Upper lobe of left lung (tissue), 6 donors: ENCODE results near the gene KCNAB1. TPM values are rescaled to one million over a fixed set of nuclear protein-coding genes. Genes with fewer than 3 reads are reported as not detected.

ENCODE experiments used
- ATAC-seq, 2 donors: fragments of 200-7000 bp; cut with Tn5 transposase; one replicate each; pipeline ENCODE4 v1.9.1; 2022; ENCODE audit warnings: mild to moderate bottlenecking in 2 of 2, moderate library complexity in 2 of 2; ENCODE audit not compliant: low FRiP score in 2 of 2
- DNase-seq, 2 donors: peaks; one replicate each; pipeline ENCODE4 v3.0.0-alpha.2; 2019 to 2020
- H3K27ac ChIP-seq, 4 donors: fragments of 200-600 bp; sonication (generic); one replicate each; pipeline ENCODE4 v1.5.1; 2016 to 2019
- H3K27me3 ChIP-seq, 4 donors: fragments of 200-600 bp; sonication (generic); one replicate each; pipeline ENCODE4 v1.5.1; 2017 to 2019
- H3K36me3 ChIP-seq, 4 donors: fragments of 200-600 bp; sonication (generic); one replicate each; pipeline ENCODE4 v1.5.1; 2016 to 2019
- H3K4me1 ChIP-seq, 4 donors: fragments of 200-600 bp; sonication (generic); one replicate each; pipeline ENCODE4 v1.5.1; 2018 to 2019
- H3K4me3 ChIP-seq, 4 donors: fragments of 200-600 bp; sonication (generic); one replicate each; pipeline ENCODE4 v1.5.1; 2017 to 2019; ENCODE audit warnings: mild to moderate bottlenecking in 2 of 4, moderate library complexity in 1 of 4
- H3K9me3 ChIP-seq, 4 donors: fragments of 200-600 bp; sonication (generic); one replicate each; pipeline ENCODE4 v1.5.1; 2018 to 2019
- CTCF ChIP-seq, 6 experiments: fragments of 450-650 bp in 4 of 6; fragments of 200-600 bp in 2 of 6; sonication (generic) in 2 of 6; IDR thresholded peaks; one replicate each; pipeline ENCODE4 v1.5.1; 2016 to 2019; ENCODE audit warnings: antibody characterized with exemption in 6 of 6
- EP300 ChIP-seq, 4 donors: sonication (generic); formaldehyde crosslinking; IDR thresholded peaks; one replicate each; pipeline ENCODE4 v1.5.1; 2017; ENCODE audit warnings: antibody characterized with exemption in 4 of 4, control low read depth in 2 of 4
- POLR2A ChIP-seq, 4 donors: fragments of 450-650 bp; IDR thresholded peaks; one replicate each; pipeline ENCODE4 v1.5.1; 2016 to 2017; ENCODE audit warnings: antibody characterized with exemption in 4 of 4, mild to moderate bottlenecking in 2 of 4
- POLR2AphosphoS5 ChIP-seq, 2 donors: sonication (generic); formaldehyde crosslinking; IDR thresholded peaks; one replicate each; pipeline ENCODE4 v1.5.1; 2017; ENCODE audit warnings: antibody characterized with exemption in 2 of 2
- WGBS, 2 donors: methylation state at CpG; one replicate each; pipeline ENCODE4 v1.1.5; 2017 to 2018; 5-methylcytosine and 5-hydroxymethylcytosine counted together
- total RNA-seq, 6 donors: library from RNA; depleted of rRNA in 4 of 6; stranded (reverse); fragments of >200 nt in 4 of 6; gene quantifications; one replicate each; pipeline versions ENCODE4 v1.1.0 to v1.2.1, GENCODE V29; 2016 to 2021
- donor health status: DM: no; HTN: no; CAD: no; lungs with moderate emphysema.
- donor health status: DM: no; HTN: yes; CAD: no; lungs with severe emphysema.

Gene KCNAB1
- total RNA-seq, 6 donors from 2014 or later, result 0.79 to 5.2 (median 3.0) TPM

DNA sequence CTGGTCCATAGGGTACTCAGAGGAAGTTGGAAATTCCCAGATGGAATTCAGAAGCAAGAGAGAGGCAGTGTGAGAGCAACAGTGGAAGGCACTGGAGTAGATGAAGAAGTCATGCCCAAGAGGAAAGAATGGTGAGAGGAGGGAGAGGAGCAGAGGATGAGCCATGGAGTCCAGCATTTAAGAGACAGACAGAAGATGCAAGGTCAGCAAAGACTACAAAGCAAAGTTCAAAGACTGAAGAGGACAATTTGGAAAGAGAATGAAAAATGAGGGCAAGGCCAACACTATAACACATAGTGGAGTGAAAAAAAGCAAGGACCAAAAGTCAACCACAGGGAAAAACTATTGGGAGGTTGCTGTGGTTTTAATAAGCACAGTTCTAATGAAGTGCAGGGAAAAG, 255.8 kb downstream of the KCNAB1 start:
- Histone ChIP-seq H3K9me3 (no peaks in the 10 kb centered on the region), H3K27ac (no peak overlapping the region), H3K4me1 (no peaks in the 10 kb centered on the region), H3K36me3 (no peaks in the 10 kb centered on the region), H3K4me3 (no peak overlapping the region), H3K27me3 (no peaks in the 10 kb centered on the region)
- no peak for DNase-seq
- no peak for ATAC-seq
- no peak for TF ChIP-seq POLR2AphosphoS5 (IDR thresholded peaks at IDR 0.05)
- no peak for TF ChIP-seq EP300 (IDR thresholded peaks at IDR 0.05)
- TF ChIP-seq CTCF (IDR thresholded peaks at IDR 0.05), result no peak
- TF ChIP-seq POLR2A (IDR thresholded peaks at IDR 0.05), result no peak

DNA sequence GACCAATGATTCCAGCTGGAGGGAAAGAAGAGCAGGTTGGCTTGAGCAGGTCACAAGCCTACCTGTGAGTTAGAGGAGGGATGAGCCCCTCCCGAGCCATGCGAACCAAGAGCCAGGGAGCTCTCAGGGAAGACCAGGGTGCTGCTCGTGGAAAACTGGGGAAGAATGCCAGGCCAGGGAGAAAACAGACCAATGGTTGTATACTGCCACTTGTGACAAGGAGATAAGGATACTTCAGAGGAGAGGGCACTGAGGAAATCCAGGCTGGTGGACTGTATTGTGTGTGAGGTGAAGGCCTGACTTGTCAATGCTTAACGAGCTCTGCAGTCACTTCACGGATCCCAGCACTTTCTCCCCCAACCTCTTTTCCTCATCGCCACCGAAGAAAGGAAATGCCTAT, 256.9 kb downstream of the KCNAB1 start:
- H3K27ac ChIP-seq, result no peak overlapping the region
- no peaks in the 10 kb centered on the region for H3K4me1 ChIP-seq
- WGBS, 2 donors, result 66 to 73% methylated on average over 7 of the region's 7 CpGs
- TF ChIP-seq POLR2A (IDR thresholded peaks at IDR 0.05), result no peak
- no peak for TF ChIP-seq CTCF (IDR thresholded peaks at IDR 0.05)
- TF ChIP-seq POLR2AphosphoS5 (IDR thresholded peaks at IDR 0.05), result no peak
- no peak for TF ChIP-seq EP300 (IDR thresholded peaks at IDR 0.05)
- DNase-seq, result no peak
- H3K4me3 ChIP-seq, result no peak overlapping the region
- ATAC-seq, result no peak
- no peaks in the 10 kb centered on the region for H3K27me3 ChIP-seq
- no peaks in the 10 kb centered on the region for H3K9me3 ChIP-seq
- H3K36me3 ChIP-seq, result no peaks in the 10 kb centered on the region

DNA sequence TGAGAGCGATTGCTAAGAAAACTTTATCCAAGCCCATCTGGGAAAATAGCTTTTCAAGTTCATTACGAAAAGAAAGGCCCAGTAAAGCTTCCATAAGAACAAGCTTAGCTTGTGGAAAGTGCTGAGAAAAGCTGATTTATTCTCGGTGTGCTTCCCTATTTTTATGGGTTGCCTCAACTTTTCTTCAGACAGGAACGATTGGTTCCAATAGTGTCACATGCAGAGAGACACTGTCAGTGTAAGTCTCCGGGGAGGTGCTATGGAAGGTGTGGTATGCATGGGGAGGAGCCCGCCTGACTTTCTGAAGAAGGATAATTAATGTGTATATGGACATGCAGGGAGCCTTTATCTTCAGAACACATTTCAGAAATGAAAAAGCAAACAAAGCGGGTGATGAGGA, 257.3 kb downstream of the KCNAB1 start:
- no peak for DNase-seq
- ATAC-seq, result no peak
- no peaks in the 10 kb centered on the region for H3K4me1 ChIP-seq
- TF ChIP-seq CTCF (IDR thresholded peaks at IDR 0.05) (no peak), EP300 (IDR thresholded peaks at IDR 0.05) (no peak), POLR2A (IDR thresholded peaks at IDR 0.05) (no peak), POLR2AphosphoS5 (IDR thresholded peaks at IDR 0.05) (no peak)
- H3K36me3 ChIP-seq, result no peaks in the 10 kb centered on the region
- H3K9me3 ChIP-seq, result no peaks in the 10 kb centered on the region
- no peak overlapping the region for H3K27ac ChIP-seq
- WGBS, 2 donors, result 83 to 85% methylated on average over 7 of the region's 7 CpGs
- no peaks in the 10 kb centered on the region for H3K27me3 ChIP-seq
- no peak overlapping the region for H3K4me3 ChIP-seq

DNA sequence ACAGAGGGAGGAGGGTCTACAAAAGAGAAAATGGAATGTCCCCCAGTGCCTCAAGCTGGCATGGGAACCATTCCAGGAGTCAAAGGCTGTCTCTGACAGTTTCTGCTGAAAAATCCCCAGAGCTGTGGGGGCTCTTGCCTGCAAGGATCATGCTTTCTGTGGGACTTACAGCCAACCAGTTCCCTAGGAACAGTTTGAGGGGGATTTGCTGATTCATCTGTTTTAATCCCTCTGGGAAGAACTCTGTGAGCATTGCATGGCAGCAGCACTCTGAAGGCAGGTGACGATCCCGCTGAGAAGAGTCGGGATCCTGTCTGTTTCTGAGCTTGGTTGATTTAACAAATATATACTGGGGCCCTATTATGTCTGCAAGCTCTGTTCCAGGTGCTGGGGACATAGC, 258.5 kb downstream of the KCNAB1 start:
- Histone ChIP-seq H3K27ac (no peak overlapping the region), H3K4me3 (no peak overlapping the region), H3K9me3 (no peaks in the 10 kb centered on the region), H3K27me3 (no peaks in the 10 kb centered on the region), H3K36me3 (no peaks in the 10 kb centered on the region), H3K4me1 (no peaks in the 10 kb centered on the region)
- DNase-seq (no peak), ATAC-seq (no peak)
- TF ChIP-seq POLR2AphosphoS5 (IDR thresholded peaks at IDR 0.05), result no peak
- no peak for TF ChIP-seq EP300 (IDR thresholded peaks at IDR 0.05)
- no peak for TF ChIP-seq POLR2A (IDR thresholded peaks at IDR 0.05)
- no peak for TF ChIP-seq CTCF (IDR thresholded peaks at IDR 0.05)
- 95 to 97% methylated on average over 3 of the region's 3 CpGs for WGBS, 2 donors

- H3K27ac ChIP-seq, result no peak overlapping the region
- no peak overlapping the region for H3K4me3 ChIP-seq
- no peaks in the 10 kb centered on the region for H3K36me3 ChIP-seq
- TF ChIP-seq POLR2A (IDR thresholded peaks at IDR 0.05) (no peak), EP300 (IDR thresholded peaks at IDR 0.05) (no peak), POLR2AphosphoS5 (IDR thresholded peaks at IDR 0.05) (no peak), CTCF (IDR thresholded peaks at IDR 0.05) (no peak)
- DNase-seq (no peak), ATAC-seq (no peak)
- H3K27me3 ChIP-seq, result no peaks in the 10 kb centered on the region
- no peaks in the 10 kb centered on the region for H3K4me1 ChIP-seq
- WGBS, 2 donors, result 77 to 83% methylated on average over 1 of the region's 1 CpG
- H3K9me3 ChIP-seq, result no peaks in the 10 kb centered on the region
Measured at GRCh38 chr3:156379327-156379726, 258.9 kb downstream of the KCNAB1 start.
